Measurements from ENCODE around the gene CYBB. TPM values are rescaled to one million over a fixed set of nuclear protein-coding genes. Genes with fewer than 3 reads are reported as not detected.

Gene CYBB
- polyA plus RNA-seq, 1 of the 3 experiments (the other 2 are of a cell fraction), result not detected

DNA sequence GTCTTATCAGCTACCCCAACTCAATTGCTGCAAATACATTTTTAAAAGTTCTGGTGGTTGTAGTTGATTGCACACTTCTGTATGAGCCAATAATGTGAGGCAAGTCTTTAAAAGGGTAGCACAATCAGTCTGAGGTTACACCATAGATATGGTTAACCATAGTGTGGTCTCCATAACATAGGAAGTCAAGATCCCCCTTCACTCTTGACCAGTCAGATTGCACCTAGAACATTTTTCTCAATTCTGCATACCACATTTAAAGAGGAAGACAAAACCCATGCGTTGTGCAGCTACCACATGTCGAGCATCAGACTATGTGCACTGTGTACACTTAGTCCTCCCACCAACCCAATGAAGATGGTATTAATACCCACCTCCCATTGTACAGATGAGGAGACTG is 26.5 kb upstream of the CYBB start:
- no peak overlapping the region for H3K9ac ChIP-seq
- no peaks in the 10 kb centered on the region for H3K27me3 ChIP-seq (ENCODE audit: insufficient read depth)
- H3K36me3 ChIP-seq (replicated peaks in 1 of 2; ENCODE audit: control insufficient read depth in 1 of 2, insufficient read depth in 2 of 2, low read length in 1 of 2), result no peaks in the 10 kb centered on the region
- no peaks in the 10 kb centered on the region for H3K9me2 ChIP-seq
- no peaks in the 10 kb centered on the region for H3K79me2 ChIP-seq (ENCODE audit: insufficient read depth)
- POLR2A ChIA-PET, result no interaction called here
- CTCF ChIA-PET, result interaction anchor here (1.6 kb wide), 1 partner anchor 8 kb away, joined by 6 read pairs; no protein-coding TSS in a partner anchor
- no peak overlapping the region for H2AFZ ChIP-seq (ENCODE audit: low read depth)
- H4K20me1 ChIP-seq (ENCODE audit: insufficient read depth), result no peaks in the 10 kb centered on the region
- H3K9me3 ChIP-seq, result no peaks in the 10 kb centered on the region
- H3F3A ChIP-seq (replicated peaks; ENCODE audit: insufficient read depth), result no peaks in the 10 kb centered on the region
- no peak overlapping the region for H3K27ac ChIP-seq (ENCODE audit: low read depth in 2 of 2, low read length in 1 of 2)
- 18% methylated on average over 2 of the region's 2 CpGs for WGBS (ENCODE audit: low lambda C conversion rate)
- H3K4me2 ChIP-seq, result no peak overlapping the region
- DNase-seq, result no peak
- no peaks in the 10 kb centered on the region for H3K4me1 ChIP-seq (ENCODE audit: control insufficient read depth in 1 of 2, insufficient read depth in 2 of 2, low read depth in 1 of 2, low read length in 1 of 2)
- no peak overlapping the region for H3K4me3 ChIP-seq (ENCODE audit: low read depth in 2 of 2, low read length in 1 of 2)
- TF ChIP-seq TEAD4 (IDR thresholded peaks at IDR 0.05; ENCODE audit: borderline replicate concordance, insufficient read depth), result no peak
- TF ChIP-seq FOXJ3 (CRISPR knock-in tag; IDR thresholded peaks at IDR 0.05), result no peak

DNA sequence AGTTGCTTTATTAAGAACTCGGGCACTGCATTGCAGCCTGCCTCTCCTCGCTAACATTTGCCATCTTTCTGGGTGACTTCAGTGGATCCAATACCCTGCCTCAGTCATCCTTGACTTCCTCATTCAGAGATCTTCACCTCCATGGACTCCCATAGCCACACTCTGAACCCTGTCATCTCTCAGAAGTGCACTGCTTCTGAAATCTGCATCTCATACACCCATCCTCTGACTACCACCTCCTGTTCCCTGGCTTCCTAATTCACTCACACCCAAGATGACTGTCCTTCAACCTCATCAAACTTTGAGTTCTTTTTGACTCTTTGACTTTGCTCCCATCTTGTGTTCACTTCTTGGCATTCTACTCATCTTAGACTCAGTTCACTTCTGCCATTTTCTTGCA is 25.3 kb upstream of the CYBB start:
- Histone ChIP-seq H3F3A (replicated peaks; ENCODE audit: insufficient read depth) (no peaks in the 10 kb centered on the region), H3K9ac (no peak overlapping the region), H4K20me1 (ENCODE audit: insufficient read depth) (no peaks in the 10 kb centered on the region), H3K4me1 (ENCODE audit: control insufficient read depth in 1 of 2, insufficient read depth in 2 of 2, low read depth in 1 of 2, low read length in 1 of 2) (no peaks in the 10 kb centered on the region), H2AFZ (ENCODE audit: low read depth) (no peak overlapping the region), H3K9me2 (no peaks in the 10 kb centered on the region), H3K27me3 (ENCODE audit: insufficient read depth) (no peaks in the 10 kb centered on the region), H3K79me2 (ENCODE audit: insufficient read depth) (no peaks in the 10 kb centered on the region), H3K27ac (ENCODE audit: low read depth in 2 of 2, low read length in 1 of 2) (no peak overlapping the region), H3K4me3 (ENCODE audit: low read depth in 2 of 2, low read length in 1 of 2) (no peak overlapping the region), H3K4me2 (no peak overlapping the region), H3K9me3 (no peaks in the 10 kb centered on the region), H3K36me3 (replicated peaks in 1 of 2; ENCODE audit: control insufficient read depth in 1 of 2, insufficient read depth in 2 of 2, low read length in 1 of 2) (no peaks in the 10 kb centered on the region)
- no peak for DNase-seq
- WGBS (ENCODE audit: low lambda C conversion rate), result 14% methylated on average over 2 of the region's 2 CpGs
- CTCF ChIA-PET, result interaction anchor here (1.6 kb wide), 1 partner anchor 9 kb away, joined by 6 read pairs; no protein-coding TSS in a partner anchor
- no peak for TF ChIP-seq EP300 (IDR thresholded peaks at IDR 0.05; ENCODE audit: borderline replicate concordance in 1 of 2, low read depth in 1 of 2, low read length in 1 of 2)
- TF ChIP-seq, protein P1, sequence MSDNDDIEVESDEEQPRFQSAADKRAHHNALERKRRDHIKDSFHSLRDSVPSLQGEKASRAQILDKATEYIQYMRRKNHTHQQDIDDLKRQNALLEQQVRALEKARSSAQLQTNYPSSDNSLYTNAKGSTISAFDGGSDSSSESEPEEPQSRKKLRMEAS (IDR thresholded peaks at IDR 0.05; ENCODE audit: low read depth), result no peak
- no peak for TF ChIP-seq SIN3A (IDR thresholded peaks at IDR 0.05; ENCODE audit: borderline replicate concordance, low read depth, low read length)
- TF ChIP-seq, protein P2, sequence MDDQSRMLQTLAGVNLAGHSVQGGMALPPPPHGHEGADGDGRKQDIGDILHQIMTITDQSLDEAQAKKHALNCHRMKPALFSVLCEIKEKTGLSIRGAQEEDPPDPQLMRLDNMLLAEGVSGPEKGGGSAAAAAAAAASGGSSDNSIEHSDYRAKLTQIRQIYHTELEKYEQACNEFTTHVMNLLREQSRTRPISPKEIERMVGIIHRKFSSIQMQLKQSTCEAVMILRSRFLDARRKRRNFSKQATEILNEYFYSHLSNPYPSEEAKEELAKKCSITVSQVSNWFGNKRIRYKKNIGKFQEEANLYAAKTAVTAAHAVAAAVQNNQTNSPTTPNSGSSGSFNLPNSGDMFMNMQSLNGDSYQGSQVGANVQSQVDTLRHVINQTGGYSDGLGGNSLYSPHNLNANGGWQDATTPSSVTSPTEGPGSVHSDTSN (IDR thresholded peaks at IDR 0.05), result no peak
- no peak for TF ChIP-seq FOSL2 (IDR thresholded peaks at IDR 0.05; ENCODE audit: borderline replicate concordance, low read depth)
- TF ChIP-seq NRF1 (IDR thresholded peaks at IDR 0.05; ENCODE audit: low read depth, low read length), result no peak
- TF ChIP-seq, protein P3, sequence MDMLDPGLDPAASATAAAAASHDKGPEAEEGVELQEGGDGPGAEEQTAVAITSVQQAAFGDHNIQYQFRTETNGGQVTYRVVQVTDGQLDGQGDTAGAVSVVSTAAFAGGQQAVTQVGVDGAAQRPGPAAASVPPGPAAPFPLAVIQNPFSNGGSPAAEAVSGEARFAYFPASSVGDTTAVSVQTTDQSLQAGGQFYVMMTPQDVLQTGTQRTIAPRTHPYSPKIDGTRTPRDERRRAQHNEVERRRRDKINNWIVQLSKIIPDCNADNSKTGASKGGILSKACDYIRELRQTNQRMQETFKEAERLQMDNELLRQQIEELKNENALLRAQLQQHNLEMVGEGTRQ (IDR thresholded peaks at IDR 0.05; ENCODE audit: borderline replicate concordance, low read depth, low read length), result no peak
- no peak for TF ChIP-seq RXRA (IDR thresholded peaks at IDR 0.05; ENCODE audit: borderline replicate concordance, low read depth)
- TF ChIP-seq TAF1 (IDR thresholded peaks at IDR 0.05; ENCODE audit: borderline replicate concordance, low read depth, low read length), result no peak
- TF ChIP-seq SMC3 (IDR thresholded peaks at IDR 0.05; ENCODE audit: low read depth, low read length), result no peak
- TF ChIP-seq YY1 (IDR thresholded peaks at IDR 0.05; ENCODE audit: low read depth), result no peak
- TF ChIP-seq RFX5 (IDR thresholded peaks at IDR 0.05; ENCODE audit: low read length), result no peak
- TF ChIP-seq TEAD4 (IDR thresholded peaks at IDR 0.05; ENCODE audit: borderline replicate concordance, insufficient read depth), result no peak
- TF ChIP-seq EZH2phosphoT487 (IDR thresholded peaks at IDR 0.05; ENCODE audit: borderline replicate concordance, low read depth), result no peak
- TF ChIP-seq NFIC (IDR thresholded peaks at IDR 0.05; ENCODE audit: borderline replicate concordance), result no peak
- POLR2A ChIA-PET, result no interaction called here

Data from SK-N-SH (cell line).